22Rv1 (cell line): ENCODE measurements around the gene RET.

Source experiments
- CTCF ChIP-seq: fragments of 450-650 bp; IDR thresholded peaks from 2 replicates; pipeline ENCODE4 v1.5.1; 2017; ENCODE audit warnings: mild to moderate bottlenecking
- ZFX ChIP-seq: fragments of 450-650 bp; IDR thresholded peaks from 2 replicates; pipeline ENCODE4 v1.6.1; 2017; ENCODE audit warnings: antibody characterized with exemption, borderline replicate concordance

GRCh38 chr10:43138021-43138756 lies 61.3 kb downstream of the RET start, which contains the start of gene CSGALNACT2:
- TF ChIP-seq CTCF (peak; percentile 3; the same call in 1 of the 2 replicates), ZFX (no peak)
